ENCODE results near the gene CDC42BPA. TPM values are rescaled to one million over a fixed set of nuclear protein-coding genes. Genes with fewer than 3 reads are reported as not detected.

The CDC42BPA gene
- total RNA-seq, 1 experiment from 2014 or later, result 48.6 TPM

DNA sequence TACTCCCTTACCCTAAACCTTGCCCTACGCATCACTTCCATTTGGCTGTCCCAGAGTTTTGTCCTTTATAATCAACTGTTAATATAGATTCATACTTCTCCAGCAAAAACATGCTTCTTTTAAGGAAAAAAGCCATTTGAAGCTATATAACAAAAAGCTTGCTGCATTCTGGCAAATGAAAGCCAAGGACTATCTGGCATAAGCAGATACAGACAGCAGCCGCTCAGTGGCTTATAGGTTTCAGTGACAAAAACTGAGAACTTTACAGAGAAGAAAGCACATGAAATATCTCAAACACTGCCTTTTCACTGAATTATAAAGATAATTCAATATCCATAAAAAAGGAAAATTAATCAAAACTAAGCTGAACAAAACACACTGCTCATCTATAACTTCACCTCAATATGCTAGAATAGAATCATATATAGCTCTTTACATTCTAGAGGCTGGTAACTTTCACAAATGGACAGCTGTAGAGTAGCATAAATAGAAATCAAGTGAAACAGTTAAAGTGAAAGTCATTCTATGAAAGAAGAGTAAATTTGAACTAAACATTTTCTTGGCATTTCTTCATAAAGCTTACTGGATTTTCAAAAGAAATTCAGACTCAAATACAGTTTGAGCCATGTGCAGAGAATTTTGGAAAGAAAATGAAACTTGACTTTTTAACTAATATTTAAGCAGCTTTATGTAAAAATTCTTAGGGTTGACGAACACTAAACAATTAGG lies 19.6 kb downstream of the CDC42BPA start:
- CTCF ChIA-PET, result interaction anchor here (1.8 kb wide), 1 partner anchor 9 kb away, joined by 5 read pairs; no protein-coding TSS in a partner anchor
- no peak for DNase-seq
- Mint-ChIP-seq H3K4me3 (ENCODE audit: low read depth, unreplicated experiment) (no peak overlapping the region), H3K27ac (ENCODE audit: unreplicated experiment) (peak overlapping the region; percentile 74), H3K36me3 (ENCODE audit: insufficient read depth, unreplicated experiment) (no peaks in the 10 kb centered on the region), H3K9me3 (ENCODE audit: low read depth, unreplicated experiment) (no peaks in the 10 kb centered on the region), H3K4me1 (ENCODE audit: low read depth, unreplicated experiment) (peaks cover 30% of the 10 kb centered on the region), H3K27me3 (ENCODE audit: unreplicated experiment) (no peaks in the 10 kb centered on the region)
- TF ChIP-seq, protein P1, sequence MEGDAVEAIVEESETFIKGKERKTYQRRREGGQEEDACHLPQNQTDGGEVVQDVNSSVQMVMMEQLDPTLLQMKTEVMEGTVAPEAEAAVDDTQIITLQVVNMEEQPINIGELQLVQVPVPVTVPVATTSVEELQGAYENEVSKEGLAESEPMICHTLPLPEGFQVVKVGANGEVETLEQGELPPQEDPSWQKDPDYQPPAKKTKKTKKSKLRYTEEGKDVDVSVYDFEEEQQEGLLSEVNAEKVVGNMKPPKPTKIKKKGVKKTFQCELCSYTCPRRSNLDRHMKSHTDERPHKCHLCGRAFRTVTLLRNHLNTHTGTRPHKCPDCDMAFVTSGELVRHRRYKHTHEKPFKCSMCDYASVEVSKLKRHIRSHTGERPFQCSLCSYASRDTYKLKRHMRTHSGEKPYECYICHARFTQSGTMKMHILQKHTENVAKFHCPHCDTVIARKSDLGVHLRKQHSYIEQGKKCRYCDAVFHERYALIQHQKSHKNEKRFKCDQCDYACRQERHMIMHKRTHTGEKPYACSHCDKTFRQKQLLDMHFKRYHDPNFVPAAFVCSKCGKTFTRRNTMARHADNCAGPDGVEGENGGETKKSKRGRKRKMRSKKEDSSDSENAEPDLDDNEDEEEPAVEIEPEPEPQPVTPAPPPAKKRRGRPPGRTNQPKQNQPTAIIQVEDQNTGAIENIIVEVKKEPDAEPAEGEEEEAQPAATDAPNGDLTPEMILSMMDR (IDR thresholded peaks at IDR 0.05; ENCODE audit: unreplicated experiment), result no peak
- BruUV-seq (replicated peaks), result TSS peak; percentile 20
- intact Hi-C loops (cut with micrococcal nuclease; ENCODE audit: unreplicated experiment), result loop anchor here (5.0 kb wide), 1 partner anchor 56 kb away; no protein-coding TSS in a partner anchor

DNA sequence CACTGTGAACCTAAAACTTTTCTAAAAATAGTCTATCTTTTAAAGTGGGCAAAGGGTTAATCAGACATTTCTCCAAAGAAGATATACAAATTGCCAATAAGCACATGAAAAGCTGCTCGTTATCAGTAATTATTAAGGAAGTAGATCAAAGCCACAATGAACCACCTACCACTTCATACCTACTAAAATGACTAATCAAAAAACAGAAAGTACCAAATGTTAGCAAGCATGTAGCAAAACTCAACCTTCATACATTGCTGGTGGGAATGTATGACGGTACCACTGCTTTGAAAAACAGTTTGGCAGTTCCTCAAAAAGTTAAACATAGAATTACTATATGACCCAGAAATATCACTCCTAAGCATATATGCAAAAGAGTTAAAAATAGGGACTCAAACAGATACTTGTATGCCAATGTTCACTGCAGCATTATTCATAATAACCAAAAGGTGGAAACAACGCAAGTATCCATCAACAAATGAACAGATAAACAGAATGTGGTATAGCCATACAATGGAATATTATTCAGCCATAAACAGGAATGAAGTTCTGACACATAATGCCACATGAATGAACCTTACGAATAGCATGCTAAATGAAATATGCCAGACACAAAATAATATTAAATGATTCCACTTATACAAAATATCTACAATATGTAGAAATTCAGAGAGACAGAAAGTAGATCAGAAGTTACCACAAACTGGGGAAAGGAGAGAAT lies 21.1 kb downstream of the CDC42BPA start:
- Mint-ChIP-seq H3K36me3 (ENCODE audit: insufficient read depth, unreplicated experiment) (peaks cover 5% of the 10 kb centered on the region), H3K27ac (ENCODE audit: unreplicated experiment) (no peak overlapping the region)

DNA sequence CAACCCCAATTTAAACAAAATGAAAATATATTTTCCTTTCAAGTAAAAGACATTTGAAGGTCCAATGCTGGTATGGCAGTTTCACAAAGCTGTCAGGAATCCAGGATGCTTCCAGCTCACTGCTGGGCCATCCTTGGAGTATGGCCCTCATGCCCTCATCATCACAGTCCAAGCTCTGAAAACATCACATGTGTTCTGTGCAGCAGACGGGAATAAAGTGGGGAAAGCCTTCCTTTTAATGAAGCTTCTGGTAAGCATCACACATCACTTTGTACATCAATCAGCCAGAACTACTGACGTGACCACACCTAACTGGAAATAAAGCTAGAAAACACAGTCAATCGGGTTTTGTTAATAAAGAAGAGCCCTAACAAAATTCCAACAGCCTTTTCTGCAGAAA lies 22.7 kb downstream of the CDC42BPA start:
- H3K4me3 Mint-ChIP-seq (ENCODE audit: low read depth, unreplicated experiment), result no peak overlapping the region
- no peak for DNase-seq
- CTCF ChIA-PET, result no interaction called here

More for the DNA sequence above, 21.1 kb downstream of the CDC42BPA start:
- CTCF ChIA-PET, result no interaction called here
- peaks cover 38% of the 10 kb centered on the region for H3K4me1 Mint-ChIP-seq (ENCODE audit: low read depth, unreplicated experiment)
- H3K9me3 Mint-ChIP-seq (ENCODE audit: low read depth, unreplicated experiment), result no peaks in the 10 kb centered on the region
- no TSS peak for BruUV-seq (replicated peaks)
- DNase-seq, result no peak
- TF ChIP-seq, protein P1 (IDR thresholded peaks at IDR 0.05; ENCODE audit: unreplicated experiment), result no peak
- intact Hi-C loops (cut with micrococcal nuclease; ENCODE audit: unreplicated experiment), result loop anchor here (5.0 kb wide), 1 partner anchor 55 kb away; no protein-coding TSS in a partner anchor
- H3K4me3 Mint-ChIP-seq (ENCODE audit: low read depth, unreplicated experiment), result no peak overlapping the region
- no peaks in the 10 kb centered on the region for H3K27me3 Mint-ChIP-seq (ENCODE audit: unreplicated experiment)

DNA sequence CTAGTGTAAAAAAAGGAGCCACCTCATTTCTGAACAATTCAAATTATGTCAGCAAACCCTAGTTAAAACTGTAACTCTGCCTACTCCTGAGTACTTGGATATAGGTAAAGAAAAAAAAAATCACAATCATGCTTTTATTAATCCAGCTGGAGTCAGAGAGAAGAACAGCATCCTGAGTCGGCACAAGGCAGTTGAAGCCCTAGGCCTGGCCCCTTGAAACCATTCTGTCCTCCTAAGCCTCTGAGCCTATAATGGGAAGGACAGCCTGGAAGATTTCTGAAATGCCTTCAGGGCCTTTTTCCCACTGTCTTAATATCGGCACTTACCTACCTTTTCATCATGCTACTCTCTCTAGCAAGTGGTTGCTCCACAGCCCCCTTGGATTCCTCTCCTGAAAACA lies 32.5 kb downstream of the CDC42BPA start:
- Mint-ChIP-seq H3K36me3 (ENCODE audit: insufficient read depth, unreplicated experiment) (peaks cover 15% of the 10 kb centered on the region), H3K4me1 (ENCODE audit: low read depth, unreplicated experiment) (no peaks in the 10 kb centered on the region), H3K27ac (ENCODE audit: unreplicated experiment) (no peak overlapping the region), H3K27me3 (ENCODE audit: unreplicated experiment) (no peaks in the 10 kb centered on the region), H3K4me3 (ENCODE audit: low read depth, unreplicated experiment) (no peak overlapping the region), H3K9me3 (ENCODE audit: low read depth, unreplicated experiment) (peaks cover 20% of the 10 kb centered on the region)
- CTCF ChIA-PET, result no interaction called here
- DNase-seq, result no peak
- intact Hi-C loops (cut with micrococcal nuclease; ENCODE audit: unreplicated experiment), result no loop called here
- TF ChIP-seq, protein P1 (IDR thresholded peaks at IDR 0.05; ENCODE audit: unreplicated experiment), result no peak
- BruUV-seq (replicated peaks), result no TSS peak

More for the DNA sequence above, 22.7 kb downstream of the CDC42BPA start:
- Mint-ChIP-seq H3K4me1 (ENCODE audit: low read depth, unreplicated experiment) (peaks cover 34% of the 10 kb centered on the region), H3K27ac (ENCODE audit: unreplicated experiment) (no peak overlapping the region), H3K9me3 (ENCODE audit: low read depth, unreplicated experiment) (no peaks in the 10 kb centered on the region), H3K27me3 (ENCODE audit: unreplicated experiment) (no peaks in the 10 kb centered on the region), H3K36me3 (ENCODE audit: insufficient read depth, unreplicated experiment) (peaks cover 5% of the 10 kb centered on the region)
- intact Hi-C loops (cut with micrococcal nuclease; ENCODE audit: unreplicated experiment), result loop anchor here (5.0 kb wide), 1 partner anchor 53 kb away; no protein-coding TSS in a partner anchor
- BruUV-seq (replicated peaks), result no TSS peak
- TF ChIP-seq, protein P1 (IDR thresholded peaks at IDR 0.05; ENCODE audit: unreplicated experiment), result no peak

All from Calu3 (cell line).